ENCODE data around the gene ASAP2.

GRCh38 chr2:9285385-9285920 lies 78.8 kb downstream of the ASAP2 start:
- TF ChIP-seq CTCF (IDR thresholded peaks at IDR 0.05) (no peak), NFYB (CRISPR knock-in tag; conservative IDR thresholded peaks at IDR 0.05; ENCODE audit: low read depth) (no peak), USF1 (CRISPR knock-in tag; IDR thresholded peaks at IDR 0.05) (no peak), NR3C1 (CRISPR knock-in tag; conservative IDR thresholded peaks at IDR 0.05; ENCODE audit: low read depth) (no peak), EMX1 (CRISPR knock-in tag; IDR thresholded peaks at IDR 0.05) (no peak), ELF4 (CRISPR knock-in tag; IDR thresholded peaks at IDR 0.05; ENCODE audit: low read depth) (no peak), TEAD1 (CRISPR knock-in tag; IDR thresholded peaks at IDR 0.05) (no peak)
- TF ChIP-seq, protein P1, sequence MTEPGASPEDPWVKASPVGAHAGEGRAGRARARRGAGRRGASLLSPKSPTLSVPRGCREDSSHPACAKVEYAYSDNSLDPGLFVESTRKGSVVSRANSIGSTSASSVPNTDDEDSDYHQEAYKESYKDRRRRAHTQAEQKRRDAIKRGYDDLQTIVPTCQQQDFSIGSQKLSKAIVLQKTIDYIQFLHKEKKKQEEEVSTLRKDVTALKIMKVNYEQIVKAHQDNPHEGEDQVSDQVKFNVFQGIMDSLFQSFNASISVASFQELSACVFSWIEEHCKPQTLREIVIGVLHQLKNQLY (CRISPR knock-in tag; IDR thresholded peaks at IDR 0.05): no peak
- TF ChIP-seq, protein P2, sequence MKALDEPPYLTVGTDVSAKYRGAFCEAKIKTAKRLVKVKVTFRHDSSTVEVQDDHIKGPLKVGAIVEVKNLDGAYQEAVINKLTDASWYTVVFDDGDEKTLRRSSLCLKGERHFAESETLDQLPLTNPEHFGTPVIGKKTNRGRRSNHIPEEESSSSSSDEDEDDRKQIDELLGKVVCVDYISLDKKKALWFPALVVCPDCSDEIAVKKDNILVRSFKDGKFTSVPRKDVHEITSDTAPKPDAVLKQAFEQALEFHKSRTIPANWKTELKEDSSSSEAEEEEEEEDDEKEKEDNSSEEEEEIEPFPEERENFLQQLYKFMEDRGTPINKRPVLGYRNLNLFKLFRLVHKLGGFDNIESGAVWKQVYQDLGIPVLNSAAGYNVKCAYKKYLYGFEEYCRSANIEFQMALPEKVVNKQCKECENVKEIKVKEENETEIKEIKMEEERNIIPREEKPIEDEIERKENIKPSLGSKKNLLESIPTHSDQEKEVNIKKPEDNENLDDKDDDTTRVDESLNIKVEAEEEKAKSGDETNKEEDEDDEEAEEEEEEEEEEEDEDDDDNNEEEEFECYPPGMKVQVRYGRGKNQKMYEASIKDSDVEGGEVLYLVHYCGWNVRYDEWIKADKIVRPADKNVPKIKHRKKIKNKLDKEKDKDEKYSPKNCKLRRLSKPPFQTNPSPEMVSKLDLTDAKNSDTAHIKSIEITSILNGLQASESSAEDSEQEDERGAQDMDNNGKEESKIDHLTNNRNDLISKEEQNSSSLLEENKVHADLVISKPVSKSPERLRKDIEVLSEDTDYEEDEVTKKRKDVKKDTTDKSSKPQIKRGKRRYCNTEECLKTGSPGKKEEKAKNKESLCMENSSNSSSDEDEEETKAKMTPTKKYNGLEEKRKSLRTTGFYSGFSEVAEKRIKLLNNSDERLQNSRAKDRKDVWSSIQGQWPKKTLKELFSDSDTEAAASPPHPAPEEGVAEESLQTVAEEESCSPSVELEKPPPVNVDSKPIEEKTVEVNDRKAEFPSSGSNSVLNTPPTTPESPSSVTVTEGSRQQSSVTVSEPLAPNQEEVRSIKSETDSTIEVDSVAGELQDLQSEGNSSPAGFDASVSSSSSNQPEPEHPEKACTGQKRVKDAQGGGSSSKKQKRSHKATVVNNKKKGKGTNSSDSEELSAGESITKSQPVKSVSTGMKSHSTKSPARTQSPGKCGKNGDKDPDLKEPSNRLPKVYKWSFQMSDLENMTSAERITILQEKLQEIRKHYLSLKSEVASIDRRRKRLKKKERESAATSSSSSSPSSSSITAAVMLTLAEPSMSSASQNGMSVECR (CRISPR knock-in tag; IDR thresholded peaks at IDR 0.05; ENCODE audit: borderline replicate concordance): no peak
- TF ChIP-seq, protein P3, sequence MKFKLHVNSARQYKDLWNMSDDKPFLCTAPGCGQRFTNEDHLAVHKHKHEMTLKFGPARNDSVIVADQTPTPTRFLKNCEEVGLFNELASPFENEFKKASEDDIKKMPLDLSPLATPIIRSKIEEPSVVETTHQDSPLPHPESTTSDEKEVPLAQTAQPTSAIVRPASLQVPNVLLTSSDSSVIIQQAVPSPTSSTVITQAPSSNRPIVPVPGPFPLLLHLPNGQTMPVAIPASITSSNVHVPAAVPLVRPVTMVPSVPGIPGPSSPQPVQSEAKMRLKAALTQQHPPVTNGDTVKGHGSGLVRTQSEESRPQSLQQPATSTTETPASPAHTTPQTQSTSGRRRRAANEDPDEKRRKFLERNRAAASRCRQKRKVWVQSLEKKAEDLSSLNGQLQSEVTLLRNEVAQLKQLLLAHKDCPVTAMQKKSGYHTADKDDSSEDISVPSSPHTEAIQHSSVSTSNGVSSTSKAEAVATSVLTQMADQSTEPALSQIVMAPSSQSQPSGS (CRISPR knock-in tag; IDR thresholded peaks at IDR 0.05; ENCODE audit: borderline replicate concordance, low read depth): no peak

Measured in WTC11 (cell line).